HG02870 (cell line): Measurements from ENCODE around the gene CBX1.
A peak's percentile ranks its signal among the peaks of the same experiment; 100 is the strongest.

Experiments used
- ATAC-seq: cut with Tn5 transposase; IDR thresholded peaks from one replicate; pipeline ENCODE4 v1.9.1; 2021; ENCODE audit warnings: mild to moderate bottlenecking, moderate library complexity; ENCODE audit not compliant: unreplicated experiment

CBX1 gene

GRCh38 chr17:48101012-48101720 lies at the start of gene CBX1:
Gene CBX1, minus strand, starts transcription at chr17:48101478. Its CDS starts 24,474 bp downstream, at chr17:48077004.
- peak; percentile 87 for ATAC-seq

GRCh38 chr17:48150597-48151001 lies 49.3 kb upstream of the CBX1 start:
- ATAC-seq = no peak

DNA sequence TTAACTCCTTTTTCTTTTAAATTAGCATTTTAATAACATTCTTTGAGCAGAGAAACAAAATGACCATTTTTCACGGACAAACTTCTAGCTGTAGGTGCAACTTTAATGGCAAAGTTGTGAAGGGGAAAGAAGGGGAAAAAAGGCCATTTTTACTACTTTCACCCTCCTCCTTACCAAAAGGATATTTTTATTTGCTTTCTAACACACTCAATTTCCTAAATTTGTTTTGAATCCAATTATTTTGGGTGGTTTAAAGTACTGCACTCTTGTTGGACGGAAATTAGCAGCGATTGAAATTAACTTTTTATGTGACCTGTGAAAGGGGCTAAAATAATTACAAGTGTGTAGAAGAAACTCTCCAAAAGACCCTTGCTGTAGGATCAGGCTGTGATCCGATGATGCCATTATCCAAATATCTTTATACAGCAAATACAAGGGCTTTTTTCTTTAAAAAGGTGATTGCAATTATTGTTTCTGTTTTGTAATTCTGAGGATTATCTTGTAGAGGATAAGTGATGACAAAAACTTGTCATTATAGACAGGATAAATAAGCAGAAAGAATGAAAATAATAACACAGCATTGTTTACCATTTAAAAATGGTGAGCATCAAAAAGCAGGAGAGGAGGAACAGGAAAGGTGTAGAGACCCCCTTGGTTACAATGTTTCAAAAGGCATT lies 48.6 kb upstream of the CBX1 start:
- no peak for ATAC-seq

GRCh38 chr17:48148854-48149786 lies 47.8 kb upstream of the CBX1 start:
- ATAC-seq = no peak

DNA sequence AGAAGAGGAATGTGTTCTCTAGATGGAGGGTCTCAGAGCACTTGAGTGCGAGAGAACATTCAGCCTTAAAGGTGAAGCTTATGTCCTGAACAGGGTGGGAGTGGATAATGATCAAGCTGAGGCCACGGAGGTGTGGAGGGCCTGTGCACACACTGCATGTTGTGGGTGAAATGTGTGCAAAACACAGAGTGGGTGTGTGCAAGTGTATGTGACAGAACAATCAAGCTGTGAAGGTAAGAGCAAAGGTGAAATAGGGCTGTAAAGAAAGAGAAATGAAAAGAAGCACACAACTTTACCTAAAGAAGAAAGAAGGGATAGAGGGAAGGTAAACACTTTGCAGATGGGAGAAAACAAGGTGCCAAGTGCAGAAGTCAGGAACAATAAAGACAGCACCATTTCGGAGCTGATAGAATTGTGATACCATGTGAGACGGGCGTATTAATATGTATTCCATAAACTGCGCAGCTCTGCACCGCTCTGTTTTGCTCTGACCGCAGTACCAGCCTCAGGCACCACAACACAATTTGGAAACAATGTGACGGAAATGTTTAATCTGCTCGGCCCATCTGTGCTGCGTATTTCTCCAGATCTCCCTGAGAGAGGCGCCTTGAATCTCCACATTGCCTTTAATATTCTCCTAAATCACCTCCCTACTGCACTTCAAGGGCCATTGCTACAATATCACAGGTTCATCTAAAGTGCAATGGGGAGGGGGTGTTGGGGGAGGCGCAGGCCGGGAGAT lies 46.9 kb upstream of the CBX1 start:
- ATAC-seq = no peak

DNA sequence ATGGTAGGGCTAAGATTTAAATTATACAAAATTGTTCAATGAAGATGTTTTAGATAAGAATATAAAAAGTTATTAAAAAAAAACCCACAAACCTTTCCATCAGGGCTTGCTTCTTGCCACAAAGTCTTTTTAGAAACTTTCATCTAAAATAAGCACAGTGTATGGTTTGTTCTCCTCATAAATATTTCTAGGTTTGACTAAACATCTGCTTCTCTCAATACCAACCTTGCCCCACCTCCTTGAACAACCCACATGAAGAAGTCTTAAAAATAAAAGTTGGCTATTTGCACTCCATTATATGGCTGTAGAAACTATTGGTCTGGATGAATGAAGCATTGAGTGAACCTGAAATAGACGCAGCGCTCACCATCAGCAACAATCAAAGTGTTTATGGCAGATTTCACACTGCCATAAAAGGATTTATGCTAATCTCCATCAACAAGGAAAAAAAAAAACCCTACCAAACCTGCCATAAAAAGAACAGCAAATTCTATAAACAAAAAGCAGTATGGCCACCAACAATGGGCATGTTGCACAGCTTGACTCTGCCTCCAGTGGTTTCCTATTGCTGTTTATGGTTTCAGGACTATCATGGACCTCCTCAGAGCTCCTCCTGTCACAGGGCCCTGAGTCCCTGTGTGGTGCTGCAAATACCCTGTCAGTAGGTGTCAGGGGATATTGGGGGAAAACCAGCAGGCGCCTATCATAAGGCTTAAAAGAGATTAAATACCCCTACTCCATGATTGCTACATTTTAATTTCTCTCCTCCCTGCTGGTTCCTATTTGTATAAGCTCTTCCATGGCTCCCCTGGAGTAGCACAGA lies 43.9 kb upstream of the CBX1 start:
- ATAC-seq = no peak

DNA sequence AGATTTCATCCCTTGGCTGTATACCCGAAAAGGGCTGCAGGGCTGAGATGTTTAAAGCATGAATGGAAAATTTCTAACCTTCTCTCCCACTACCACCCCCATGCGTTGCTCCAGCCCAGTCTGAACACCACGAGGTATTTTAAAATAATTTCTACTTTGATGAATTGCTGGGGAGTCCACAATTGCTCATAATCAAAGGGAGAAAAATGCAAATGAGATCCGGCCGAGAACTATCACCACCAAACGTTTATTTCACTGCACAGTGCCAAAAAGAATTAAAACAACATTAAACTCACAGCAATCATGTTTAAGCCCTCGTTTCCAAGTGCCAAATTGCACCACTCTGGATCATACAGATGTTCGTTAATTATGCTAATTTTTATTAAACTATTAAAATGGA lies 43.0 kb upstream of the CBX1 start:
- no peak for ATAC-seq

DNA sequence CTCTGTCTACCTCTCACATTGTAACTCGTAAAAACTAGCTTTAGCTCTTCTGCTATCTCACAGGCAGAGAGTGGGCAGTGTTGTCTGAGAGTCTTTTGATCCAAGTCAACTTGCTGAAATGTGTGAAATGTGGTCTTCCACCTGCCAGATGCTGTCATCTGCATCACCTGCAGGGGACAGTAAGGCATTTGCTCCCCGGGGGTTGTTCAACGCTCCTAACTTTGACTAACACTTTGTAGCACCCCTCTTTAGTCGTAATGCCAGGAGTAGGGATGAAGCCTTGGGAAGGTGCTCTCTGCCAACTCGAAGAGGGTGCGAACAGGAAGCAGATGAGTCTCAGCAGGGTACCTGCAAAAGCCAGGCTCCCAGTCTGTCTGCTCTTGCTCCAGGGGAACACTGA lies 42.4 kb upstream of the CBX1 start:
- no peak for ATAC-seq

GRCh38 chr17:48139944-48140343 lies 38.7 kb upstream of the CBX1 start:
- ATAC-seq = no peak

GRCh38 chr17:48137656-48138055 lies 36.4 kb upstream of the CBX1 start:
- no peak for ATAC-seq

- ATAC-seq = no peak
Observed at GRCh38 chr17:48134912-48135480, 33.7 kb upstream of the CBX1 start.

DNA sequence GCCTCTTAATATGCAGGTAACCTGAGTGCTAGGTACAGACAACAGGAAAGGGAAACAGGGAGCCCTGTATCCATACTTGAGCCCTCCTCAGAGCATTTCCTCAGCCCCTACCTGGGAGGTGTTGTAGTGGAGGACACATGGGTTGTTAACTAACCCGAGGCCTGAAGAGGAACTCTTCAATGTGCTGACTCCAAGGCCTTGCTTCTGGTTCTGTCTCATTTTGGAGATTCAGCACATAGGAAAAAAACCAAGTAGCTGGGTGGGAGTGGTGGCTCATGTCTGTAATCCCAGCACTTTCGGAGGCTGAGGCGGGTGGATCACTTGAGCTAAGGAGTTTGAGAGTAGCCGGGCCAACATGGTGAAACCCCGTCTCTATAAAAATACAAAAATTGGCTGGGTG lies 31.1 kb upstream of the CBX1 start:
- no peak for ATAC-seq

- ATAC-seq = no peak
Observed at GRCh38 chr17:48131216-48131824, 30.0 kb upstream of the CBX1 start.

GRCh38 chr17:48129981-48130380 lies 28.7 kb upstream of the CBX1 start:
- no peak for ATAC-seq

GRCh38 chr17:48128400-48128799 lies 27.1 kb upstream of the CBX1 start:
- ATAC-seq = no peak

DNA sequence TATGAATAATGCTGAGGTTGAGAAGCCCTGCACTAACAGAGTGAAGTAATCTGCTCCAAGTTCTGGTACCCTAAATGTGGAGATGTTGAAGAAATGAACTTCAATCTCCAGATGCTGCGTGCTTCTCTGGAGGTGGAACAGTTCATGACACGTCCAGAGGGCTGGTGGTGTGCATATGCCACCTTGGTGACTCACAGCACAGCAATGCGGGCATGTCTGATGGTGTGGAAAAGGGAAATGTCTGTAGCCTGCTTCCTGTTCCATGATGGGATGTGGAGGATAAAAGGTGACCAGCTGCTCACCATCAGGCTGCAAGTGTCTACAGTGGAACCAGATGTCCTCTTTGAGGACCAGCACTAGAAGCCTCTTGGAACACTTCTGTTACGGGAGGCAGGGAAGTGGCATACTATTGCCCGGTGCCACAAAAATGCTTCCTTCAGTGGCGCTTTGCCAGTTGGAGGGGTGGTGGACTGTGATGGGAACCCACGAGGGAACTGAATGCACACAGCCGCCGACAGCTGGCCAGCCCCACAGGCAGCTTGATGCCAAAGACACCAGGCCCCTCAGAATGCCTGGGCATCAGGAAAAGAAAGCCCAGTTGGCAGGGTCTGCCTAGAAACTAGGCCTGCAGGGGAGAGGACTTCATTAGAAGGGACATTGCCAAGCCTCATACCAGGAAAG lies 26.2 kb upstream of the CBX1 start:
- no peak for ATAC-seq

DNA sequence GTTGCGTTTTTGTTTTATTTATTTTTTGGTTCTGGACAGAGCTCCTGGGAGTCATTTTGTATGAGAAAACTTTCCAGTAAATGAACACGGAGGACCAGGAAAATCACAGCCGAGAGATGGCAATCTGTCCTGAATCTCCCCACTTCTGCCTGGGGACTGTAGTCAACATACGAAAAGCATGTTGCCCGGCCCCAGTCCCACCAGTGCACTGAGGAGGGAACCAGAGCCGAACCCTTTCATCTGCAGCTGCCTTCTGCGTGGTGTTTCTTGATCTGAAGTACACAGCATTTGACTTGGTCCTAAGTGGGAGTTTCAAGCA lies 25.2 kb upstream of the CBX1 start:
- ATAC-seq = no peak

- no peak for ATAC-seq
Observed at GRCh38 chr17:48125829-48126531, 24.7 kb upstream of the CBX1 start.
